Loucy (cell line): ENCODE data around the gene FRMD1.

ENCODE experiments used
- H2AFZ ChIP-seq: fragments of 200-600 bp; sonication (generic); 2 replicates; pipeline ENCODE4 v1.6.0; 2016; ENCODE audit warnings: antibody characterized with exemption, mild to moderate bottlenecking, low read length, moderate library complexity
- H3F3A ChIP-seq: fragments of 200-600 bp; 2 replicates; pipeline ENCODE4 v1.6.0; 2016; ENCODE audit warnings: antibody characterized with exemption, low read depth, mild to moderate bottlenecking
- H3K27me3 ChIP-seq: fragments of 200-600 bp; sonication (generic); 2 replicates; pipeline ENCODE4 v1.6.1; 2014; ENCODE audit warnings: low read length, mild to moderate bottlenecking; ENCODE audit not compliant: insufficient read depth, poor library complexity, severe bottlenecking
- H3K36me3 ChIP-seq: fragments of 200-600 bp; sonication (generic); 2 replicates; pipeline ENCODE4 v1.6.1; 2016; ENCODE audit warnings: low read length; ENCODE audit not compliant: insufficient read depth
- H3K4me1 ChIP-seq: fragments of 200-600 bp; sonication (generic); 2 replicates; pipeline ENCODE4 v1.5.1; 2014; ENCODE audit warnings: low read length, mild to moderate bottlenecking; ENCODE audit not compliant: insufficient read depth, poor library complexity, severe bottlenecking
- H3K4me2 ChIP-seq: fragments of 200-600 bp; sonication (generic); 2 replicates; pipeline ENCODE4 v1.6.0; 2014; ENCODE audit warnings: antibody characterized with exemption, low read length, low read depth, mild to moderate bottlenecking; ENCODE audit not compliant: poor library complexity, severe bottlenecking
- H3K4me3 ChIP-seq: fragments of 200-600 bp; sonication (generic); 2 replicates; pipeline ENCODE4 v1.5.1; 2014; ENCODE audit warnings: low read length, mild to moderate bottlenecking, mixed read lengths; ENCODE audit not compliant: poor library complexity, severe bottlenecking
- H3K79me2 ChIP-seq: fragments of 200-600 bp; sonication (generic); 2 replicates; pipeline ENCODE4 v1.6.1; 2014; ENCODE audit warnings: low read length; ENCODE audit not compliant: insufficient read depth
- H3K9ac ChIP-seq: fragments of 200-600 bp; sonication (generic); 2 replicates; pipeline ENCODE4 v1.6.0; 2014; ENCODE audit warnings: mild to moderate bottlenecking, low read depth, low read length, moderate library complexity; ENCODE audit not compliant: poor library complexity, severe bottlenecking
- H3K9me2 ChIP-seq: fragments of 200-600 bp; sonication (generic); replicated peaks from 2 replicates; pipeline ENCODE4 v1.6.1; 2016; ENCODE audit warnings: low read depth, low read length, mixed read lengths
- H3K9me3 ChIP-seq: fragments of 200-600 bp; sonication (generic); 2 replicates; pipeline ENCODE4 v1.6.1; 2014; ENCODE audit warnings: mild to moderate bottlenecking, antibody characterized with exemption, low read length, low read depth; ENCODE audit not compliant: insufficient read depth
- H4K20me1 ChIP-seq: fragments of 200-600 bp; sonication (generic); 2 replicates; pipeline ENCODE4 v1.6.0; 2014; ENCODE audit warnings: antibody characterized with exemption, low read length, mild to moderate bottlenecking; ENCODE audit not compliant: insufficient read depth, poor library complexity, severe bottlenecking
- CTCF ChIP-seq: fragments of 200-600 bp; sonication (generic); conservative IDR thresholded peaks from 2 replicates; pipeline ENCODE4 v1.5.1; 2014; ENCODE audit warnings: mild to moderate bottlenecking, antibody characterized with exemption, low read length
- EZH2phosphoT487 ChIP-seq: fragments of 200-600 bp; IDR thresholded peaks from 2 replicates; pipeline ENCODE4 v1.6.1; 2018; ENCODE audit warnings: antibody characterized with exemption, mild to moderate bottlenecking, moderate library complexity, borderline replicate concordance

Gene FRMD1

GRCh38 chr6:168109171-168109570 is 30.2 kb upstream of the FRMD1 start:
- Histone ChIP-seq H3K4me1 (no peaks in the 10 kb centered on the region), H3K9ac (no peak overlapping the region), H3K27me3 (no peaks in the 10 kb centered on the region), H3F3A (no peaks in the 10 kb centered on the region), H3K9me3 (peaks cover 15% of the 10 kb centered on the region; the same call in 1 of the 2 replicates), H3K36me3 (no peaks in the 10 kb centered on the region), H2AFZ (no peak overlapping the region), H3K9me2 (no peaks in the 10 kb centered on the region), H3K79me2 (no peaks in the 10 kb centered on the region), H3K4me3 (no peak overlapping the region), H3K4me2 (no peak overlapping the region), H4K20me1 (no peaks in the 10 kb centered on the region)
- TF ChIP-seq EZH2phosphoT487, result no peak
- no peak for TF ChIP-seq CTCF

GRCh38 chr6:168107191-168107983 is 28.4 kb upstream of the FRMD1 start:
- Histone ChIP-seq H3K4me2 (no peak overlapping the region), H3K36me3 (no peaks in the 10 kb centered on the region), H3K4me1 (no peaks in the 10 kb centered on the region), H4K20me1 (no peaks in the 10 kb centered on the region), H3K9me3 (peaks cover 21% of the 10 kb centered on the region; the same call in 1 of the 2 replicates), H3K9me2 (no peaks in the 10 kb centered on the region), H3K4me3 (no peak overlapping the region), H3K79me2 (no peaks in the 10 kb centered on the region), H3K9ac (no peak overlapping the region), H3F3A (no peaks in the 10 kb centered on the region), H3K27me3 (no peaks in the 10 kb centered on the region), H2AFZ (no peak overlapping the region)
- TF ChIP-seq EZH2phosphoT487, result no peak
- no peak for TF ChIP-seq CTCF

- Histone ChIP-seq H3K9ac (no peak overlapping the region), H3K27me3 (no peaks in the 10 kb centered on the region), H3K9me3 (peaks cover 21% of the 10 kb centered on the region; the same call in 1 of the 2 replicates), H4K20me1 (no peaks in the 10 kb centered on the region), H3K4me1 (no peaks in the 10 kb centered on the region), H3K36me3 (no peaks in the 10 kb centered on the region), H3F3A (no peaks in the 10 kb centered on the region), H3K9me2 (no peaks in the 10 kb centered on the region), H2AFZ (no peak overlapping the region), H3K79me2 (no peaks in the 10 kb centered on the region), H3K4me3 (no peak overlapping the region), H3K4me2 (no peak overlapping the region)
- TF ChIP-seq CTCF (no peak), EZH2phosphoT487 (no peak)
Measured at GRCh38 chr6:168106633-168107005, 27.6 kb upstream of the FRMD1 start.
